Effector memory CD4-positive, alpha-beta T cell (primary cell): ENCODE results near the gene SMAD7.

Experiments used
- DNase-seq, 3 donors: peaks; one replicate each; pipeline ENCODE4 v3.0.0-alpha.2; 2020
- H3K27ac ChIP-seq: 2 replicates; pipeline ENCODE4 v1.7.0; 2013; ENCODE audit warnings: mild to moderate bottlenecking, low read length, moderate library complexity; ENCODE audit not compliant: insufficient read depth, poor library complexity, severe bottlenecking
- H3K27me3 ChIP-seq: replicated peaks from 2 replicates; pipeline ENCODE4 v1.7.0; 2013; ENCODE audit warnings: mild to moderate bottlenecking, low read length; ENCODE audit not compliant: insufficient read depth, control insufficient read depth, poor library complexity, severe bottlenecking
- H3K36me3 ChIP-seq: 2 replicates; pipeline ENCODE4 v1.7.0; 2013; ENCODE audit warnings: mild to moderate bottlenecking, low read length, moderate library complexity; ENCODE audit not compliant: control insufficient read depth, insufficient read depth
- H3K4me1 ChIP-seq: 2 replicates; pipeline ENCODE4 v1.7.0; 2013; ENCODE audit warnings: low read length, mild to moderate bottlenecking; ENCODE audit not compliant: control insufficient read depth, insufficient read depth, poor library complexity, severe bottlenecking
- H3K4me3 ChIP-seq: 2 replicates; pipeline ENCODE4 v1.7.0; 2013; ENCODE audit warnings: low read length, low read depth, mild to moderate bottlenecking; ENCODE audit not compliant: insufficient read depth, poor library complexity, severe bottlenecking
- H3K9me3 ChIP-seq: 2 replicates; pipeline ENCODE4 v1.7.0; 2013; ENCODE audit warnings: mild to moderate bottlenecking, low read length, moderate library complexity; ENCODE audit not compliant: control insufficient read depth

The SMAD7 gene

GRCh38 chr18:48902023-48902855 is 48.5 kb downstream of the SMAD7 start:
- no peak overlapping the region for H3K4me3 ChIP-seq
- H3K4me1 ChIP-seq, result no peaks in the 10 kb centered on the region
- no peak for DNase-seq
- H3K9me3 ChIP-seq, result no peaks in the 10 kb centered on the region
- H3K27me3 ChIP-seq, result no peaks in the 10 kb centered on the region
- no peak overlapping the region for H3K27ac ChIP-seq
- H3K36me3 ChIP-seq, result no peaks in the 10 kb centered on the region

DNA sequence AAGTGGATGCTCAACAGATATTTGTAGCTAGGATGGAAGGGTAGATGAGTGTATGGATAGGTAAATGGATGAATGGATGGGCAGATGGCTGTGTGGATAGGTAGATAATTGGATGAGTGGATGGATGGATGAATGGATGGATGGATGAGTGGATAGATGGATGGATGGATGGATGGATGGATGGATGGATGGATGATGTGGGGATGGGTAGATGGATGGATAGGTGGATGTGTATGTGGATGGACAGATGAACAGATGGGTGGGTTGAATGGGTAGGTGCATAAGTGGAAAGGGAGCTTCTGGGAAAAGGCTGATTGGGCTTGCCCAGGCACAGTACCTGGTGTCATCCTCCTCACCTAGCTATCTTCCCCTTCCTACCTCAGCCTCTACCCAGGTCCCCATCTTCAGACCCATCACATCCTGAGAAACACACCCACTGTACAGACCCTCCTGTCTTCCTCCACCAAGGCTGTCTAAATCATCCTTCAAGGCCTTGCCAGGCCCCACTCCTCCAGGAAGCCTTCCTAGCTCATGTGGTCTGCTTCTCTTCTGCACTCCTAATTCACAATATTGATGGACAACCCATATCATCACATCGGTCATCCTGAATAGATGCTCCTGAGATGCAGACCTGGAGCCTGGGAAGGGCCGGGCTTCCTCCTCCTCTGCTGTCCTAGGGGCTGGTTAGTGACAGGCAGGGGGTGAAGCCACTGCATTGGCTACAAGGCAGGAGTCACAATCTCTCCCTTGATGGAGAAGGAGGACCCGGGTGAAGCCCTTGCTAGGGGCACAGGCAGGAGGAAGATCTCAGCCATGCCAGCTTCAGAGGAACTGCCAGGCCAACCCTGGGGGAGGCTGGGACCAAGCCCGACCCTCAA is 49.4 kb downstream of the SMAD7 start:
- no peak overlapping the region for H3K4me3 ChIP-seq
- no peak for DNase-seq

GRCh38 chr18:48900469-48900868 is 50.3 kb downstream of the SMAD7 start:
- H3K4me1 ChIP-seq, result no peaks in the 10 kb centered on the region

More for the DNA sequence above, 49.4 kb downstream of the SMAD7 start:
- Histone ChIP-seq H3K27ac (no peak overlapping the region), H3K9me3 (no peaks in the 10 kb centered on the region), H3K4me1 (no peaks in the 10 kb centered on the region), H3K27me3 (no peaks in the 10 kb centered on the region), H3K36me3 (no peaks in the 10 kb centered on the region)

GRCh38 chr18:48899558-48900174 is 51.1 kb downstream of the SMAD7 start:
- H3K9me3 ChIP-seq, result no peaks in the 10 kb centered on the region
- H3K27ac ChIP-seq, result no peak overlapping the region
- H3K36me3 ChIP-seq, result no peaks in the 10 kb centered on the region
- H3K27me3 ChIP-seq, result no peaks in the 10 kb centered on the region
- DNase-seq, result no peak
- H3K4me1 ChIP-seq, result no peaks in the 10 kb centered on the region
- no peak overlapping the region for H3K4me3 ChIP-seq

More at GRCh38 chr18:48900469-48900868, 50.3 kb downstream of the SMAD7 start:
- no peaks in the 10 kb centered on the region for H3K36me3 ChIP-seq
- H3K27ac ChIP-seq, result no peak overlapping the region
- no peak overlapping the region for H3K4me3 ChIP-seq
- DNase-seq, result no peak
- H3K27me3 ChIP-seq, result no peaks in the 10 kb centered on the region
- no peaks in the 10 kb centered on the region for H3K9me3 ChIP-seq

- no peak for DNase-seq
- Histone ChIP-seq H3K27me3 (no peaks in the 10 kb centered on the region), H3K36me3 (no peaks in the 10 kb centered on the region), H3K9me3 (no peaks in the 10 kb centered on the region), H3K27ac (no peak overlapping the region), H3K4me1 (no peaks in the 10 kb centered on the region), H3K4me3 (no peak overlapping the region)
Observed at GRCh38 chr18:48898521-48898920, 52.2 kb downstream of the SMAD7 start.

GRCh38 chr18:48897531-48897930 is 53.2 kb downstream of the SMAD7 start:
- Histone ChIP-seq H3K27ac (no peak overlapping the region), H3K27me3 (no peaks in the 10 kb centered on the region), H3K4me1 (no peaks in the 10 kb centered on the region), H3K4me3 (no peak overlapping the region), H3K36me3 (no peaks in the 10 kb centered on the region), H3K9me3 (no peaks in the 10 kb centered on the region)
- DNase-seq, result no peak

DNA sequence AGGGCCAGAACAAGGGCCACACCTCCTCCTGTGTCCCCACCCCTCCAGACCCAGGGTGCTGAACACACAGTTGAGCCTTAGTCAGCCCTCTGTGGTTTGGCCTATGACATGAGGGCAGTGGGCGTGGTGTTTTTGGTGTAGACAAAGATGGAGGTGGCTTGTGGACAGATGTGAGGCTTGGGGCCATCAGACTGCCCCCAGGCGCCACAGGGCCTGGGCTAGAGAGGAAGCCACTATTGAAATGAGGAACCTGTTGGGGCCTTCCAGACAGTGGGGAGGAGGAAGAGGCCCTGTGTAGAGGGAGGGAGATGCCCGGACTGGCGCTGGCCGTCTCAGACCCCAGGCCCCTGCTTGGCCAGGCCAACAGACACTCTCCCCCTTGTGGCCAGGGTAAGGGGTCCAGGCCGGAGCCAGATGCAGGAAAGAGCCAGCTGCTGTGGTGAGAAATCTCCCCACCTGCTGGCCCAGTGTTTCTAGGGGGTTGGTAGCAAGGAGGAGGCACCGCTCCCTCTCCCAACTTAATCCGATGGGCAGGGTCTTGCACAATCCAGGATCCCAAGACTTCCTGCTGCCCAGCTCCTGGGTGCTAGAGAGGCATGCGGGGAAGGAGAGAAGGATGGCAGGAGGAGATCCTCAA is 53.8 kb downstream of the SMAD7 start:
- DNase-seq, result no peak
- no peak overlapping the region for H3K27ac ChIP-seq

GRCh38 chr18:48896326-48896874 is 54.4 kb downstream of the SMAD7 start:
- no peaks in the 10 kb centered on the region for H3K36me3 ChIP-seq
- H3K9me3 ChIP-seq, result no peaks in the 10 kb centered on the region
- no peak for DNase-seq
- H3K27me3 ChIP-seq, result no peaks in the 10 kb centered on the region
- no peak overlapping the region for H3K27ac ChIP-seq
- no peak overlapping the region for H3K4me3 ChIP-seq
- no peaks in the 10 kb centered on the region for H3K4me1 ChIP-seq

More for the DNA sequence above, 53.8 kb downstream of the SMAD7 start:
- Histone ChIP-seq H3K4me1 (no peaks in the 10 kb centered on the region), H3K4me3 (no peak overlapping the region), H3K27me3 (no peaks in the 10 kb centered on the region), H3K9me3 (no peaks in the 10 kb centered on the region), H3K36me3 (no peaks in the 10 kb centered on the region)

DNA sequence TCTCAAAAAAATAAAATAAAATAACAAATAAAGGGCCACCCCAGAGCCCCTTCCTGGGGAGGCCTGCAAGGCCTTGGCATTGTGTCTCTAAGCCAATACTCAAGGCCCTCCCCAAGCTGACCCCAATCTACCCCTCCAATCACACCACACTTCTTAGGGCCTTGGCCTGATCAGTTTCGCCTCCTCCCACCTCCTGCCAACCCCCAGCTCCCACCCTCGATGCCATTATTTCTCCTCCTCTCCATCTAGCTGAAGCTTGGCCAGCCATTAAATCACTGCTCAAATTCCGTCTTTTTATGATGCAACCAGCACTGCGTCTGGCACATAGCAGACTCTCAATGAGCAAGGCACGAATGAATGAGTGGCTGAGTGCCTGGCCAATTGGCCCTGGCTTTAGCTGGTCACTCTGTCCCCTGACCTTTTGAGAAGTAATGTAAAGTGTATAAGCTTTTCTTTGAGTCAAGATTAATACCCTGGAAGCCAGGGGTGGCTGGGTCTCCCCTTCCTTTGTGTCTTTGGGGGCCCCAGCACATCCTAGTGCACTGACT is 55.9 kb downstream of the SMAD7 start:
- Histone ChIP-seq H3K4me1 (no peaks in the 10 kb centered on the region), H3K27me3 (no peaks in the 10 kb centered on the region), H3K9me3 (no peaks in the 10 kb centered on the region), H3K36me3 (no peaks in the 10 kb centered on the region), H3K27ac (no peak overlapping the region), H3K4me3 (no peak overlapping the region)
- no peak for DNase-seq
